GM21447 (cell line): ENCODE results near the gene FOXK2.

Experiments used
- ATAC-seq: cut with Tn5 transposase; IDR thresholded peaks from one replicate; pipeline ENCODE4 v1.9.1; 2021; ENCODE audit not compliant: unreplicated experiment

The FOXK2 gene

GRCh38 chr17:82602986-82603710 is 83.6 kb downstream of the FOXK2 start:
- no peak for ATAC-seq

DNA sequence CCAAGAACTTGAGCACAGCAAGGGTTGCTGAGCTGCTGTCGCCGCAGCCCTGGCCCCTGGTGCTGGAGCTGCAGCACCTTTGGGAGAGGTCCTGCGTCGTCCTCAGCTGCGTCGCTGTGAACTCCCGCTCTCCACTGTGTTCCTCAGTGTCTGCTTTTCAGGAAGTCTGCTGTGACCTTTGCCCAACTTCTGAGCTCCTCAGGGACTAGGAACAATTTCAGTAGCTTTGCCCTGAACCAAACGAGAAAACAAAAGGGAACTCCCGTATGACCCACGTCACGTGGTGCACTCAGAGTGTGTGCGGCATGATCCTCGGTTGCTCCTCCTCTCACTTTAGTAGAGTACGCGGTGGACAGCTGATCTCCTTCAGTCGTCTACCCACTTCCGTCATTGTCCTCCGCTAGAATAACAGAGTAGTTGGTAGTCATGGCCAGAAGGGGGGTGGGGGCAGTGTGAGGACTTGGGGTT is 84.5 kb downstream of the FOXK2 start:
- ATAC-seq = no peak

DNA sequence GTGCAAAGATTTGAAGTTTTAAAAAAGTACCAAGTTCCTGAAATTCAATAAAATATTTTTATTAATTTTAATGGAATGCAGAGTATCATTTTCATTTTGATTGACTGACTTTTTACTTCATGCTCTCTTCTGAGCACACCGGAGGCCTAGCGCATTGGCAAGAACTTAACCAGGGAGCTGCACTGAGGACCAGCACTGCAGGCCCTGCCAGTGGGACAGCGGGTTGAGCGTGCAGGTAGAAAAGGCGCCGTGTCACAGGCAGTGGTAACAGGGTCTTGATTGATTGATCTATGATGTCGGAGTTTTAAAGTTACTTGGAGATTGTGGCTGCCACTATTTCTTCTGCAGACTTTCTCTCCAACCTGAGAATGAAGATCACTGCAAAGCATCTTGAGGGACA is 85.0 kb downstream of the FOXK2 start:
- ATAC-seq = no peak

- no peak for ATAC-seq
Measured at GRCh38 chr17:82605939-82606600, 86.5 kb downstream of the FOXK2 start.

DNA sequence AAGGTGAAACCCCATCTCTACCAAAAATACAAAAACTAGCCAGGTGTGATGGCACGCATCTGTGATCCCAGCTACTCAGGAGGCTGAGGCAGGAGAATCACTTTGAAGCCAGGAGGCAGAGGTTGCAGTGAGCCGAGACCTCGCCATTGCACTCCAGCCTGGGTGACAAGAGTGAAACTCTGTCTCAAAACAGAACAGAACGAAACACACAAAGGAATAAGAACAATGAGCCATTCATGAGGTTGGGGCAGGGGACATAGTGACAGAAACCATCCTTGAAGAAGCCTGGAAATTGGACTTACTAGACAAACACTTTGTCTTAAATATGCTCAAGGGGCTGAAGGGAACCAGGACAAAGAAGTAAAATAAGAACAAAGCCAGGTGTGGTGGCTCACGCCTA is 89.3 kb downstream of the FOXK2 start:
- ATAC-seq = no peak

GRCh38 chr17:82609655-82610054 is 90.1 kb downstream of the FOXK2 start:
- ATAC-seq = no peak

DNA sequence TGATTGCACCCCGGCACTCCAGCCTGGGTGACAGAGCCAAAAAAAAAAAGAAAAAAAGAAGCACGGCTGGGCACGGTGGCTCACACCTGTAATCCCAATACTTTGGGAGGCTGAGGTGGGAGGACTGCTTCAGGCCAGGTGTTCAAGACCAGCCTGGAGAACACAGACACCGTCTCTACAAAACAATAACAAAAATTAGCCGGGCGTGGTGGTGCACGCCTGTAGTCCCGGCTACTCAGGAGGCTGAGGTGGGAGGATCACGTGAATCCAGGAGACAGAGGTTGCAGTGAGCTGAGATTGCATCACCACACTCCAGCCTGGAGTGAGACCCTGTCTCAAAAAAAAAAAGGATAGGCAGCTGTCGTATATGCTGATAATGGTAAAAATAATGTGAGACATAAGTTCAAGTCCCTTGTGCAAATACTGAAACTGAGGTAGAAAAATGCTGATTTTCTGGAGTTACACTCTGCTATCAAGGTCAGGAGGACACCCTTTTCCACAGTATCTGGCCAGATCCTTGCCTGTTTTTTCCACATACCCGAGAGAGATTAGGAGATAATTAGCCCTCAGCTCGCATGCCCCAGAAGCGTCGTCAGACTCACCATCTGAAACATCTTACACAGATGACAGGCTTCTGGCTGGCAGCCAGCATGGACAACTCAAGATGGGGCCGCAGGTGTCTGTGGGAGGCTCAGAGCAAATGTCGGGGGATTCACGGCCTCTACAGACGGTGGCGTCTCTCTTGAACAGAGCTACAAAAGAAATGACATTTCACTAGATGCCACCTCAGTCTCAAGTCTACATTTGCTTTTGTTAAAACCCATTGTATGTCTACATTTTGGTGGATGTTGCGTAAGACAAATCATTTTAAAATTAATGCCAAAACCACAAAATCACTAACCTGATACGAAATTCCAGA is 91.9 kb downstream of the FOXK2 start:
- no peak for ATAC-seq

DNA sequence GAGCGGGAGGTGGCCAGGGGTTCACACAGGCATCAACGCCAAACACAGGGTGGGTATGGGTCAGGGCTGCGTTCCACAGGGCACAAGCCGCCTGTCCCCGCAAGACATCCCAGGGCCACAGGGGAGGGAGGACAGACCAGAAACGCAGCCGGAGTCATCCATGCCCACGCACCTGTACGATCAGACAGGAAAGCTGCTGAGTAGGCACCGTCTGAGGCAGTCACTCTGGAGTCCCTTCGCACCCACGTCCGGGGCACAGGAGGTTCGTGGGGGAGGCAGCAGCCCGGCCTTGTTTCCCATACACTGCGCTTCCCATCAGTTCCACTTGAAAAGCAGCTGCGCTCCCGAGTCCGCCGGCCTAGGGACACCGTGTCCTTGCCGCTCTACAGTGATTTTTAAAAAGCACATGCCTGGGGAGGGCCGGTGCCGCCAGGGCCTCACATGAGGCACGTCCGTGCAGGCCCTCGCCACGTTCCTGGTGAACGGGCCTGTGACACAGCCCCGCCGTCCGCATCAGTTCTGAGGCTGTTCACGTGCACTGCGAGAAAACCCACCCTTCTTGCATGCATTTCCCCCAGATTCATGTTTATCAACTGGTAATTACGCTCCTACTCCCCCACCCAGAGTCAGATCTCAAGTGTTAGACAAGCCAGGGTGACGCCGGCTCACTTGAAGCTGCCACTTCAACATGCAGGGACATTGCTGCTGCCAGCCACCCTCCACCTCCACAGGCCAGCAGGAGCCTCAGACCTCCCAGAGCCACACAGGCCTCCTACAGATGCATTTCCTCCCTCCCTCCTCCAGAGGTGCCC is 94.0 kb downstream of the FOXK2 start:
- no peak for ATAC-seq

GRCh38 chr17:82614095-82614631 is 94.6 kb downstream of the FOXK2 start:
- no peak for ATAC-seq

- ATAC-seq = no peak
Measured at GRCh38 chr17:82615084-82616020, 95.8 kb downstream of the FOXK2 start.

GRCh38 chr17:82616021-82616711 is 96.6 kb downstream of the FOXK2 start:
- ATAC-seq = no peak

DNA sequence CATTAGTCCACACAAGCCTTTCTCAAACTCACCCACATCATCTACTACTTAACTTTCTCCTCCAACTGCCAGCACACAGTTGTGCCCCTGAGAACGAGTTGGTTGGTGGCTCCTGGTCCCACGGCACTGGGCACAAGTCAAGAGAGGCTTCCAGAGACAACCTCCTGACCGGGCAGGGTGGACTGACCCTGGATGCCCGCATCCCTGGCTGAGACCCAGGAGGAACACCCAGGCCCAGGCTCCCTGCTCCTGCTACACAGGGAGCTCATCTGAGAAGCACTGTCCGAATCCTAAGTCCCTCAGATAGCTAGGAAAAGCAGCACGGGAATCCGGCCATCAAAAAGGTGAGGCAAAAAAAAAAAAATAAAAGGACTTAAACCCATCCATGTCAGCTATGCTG is 99.7 kb downstream of the FOXK2 start:
- no peak for ATAC-seq

- no peak for ATAC-seq
Measured at GRCh38 chr17:82619641-82620040, 100.1 kb downstream of the FOXK2 start.

DNA sequence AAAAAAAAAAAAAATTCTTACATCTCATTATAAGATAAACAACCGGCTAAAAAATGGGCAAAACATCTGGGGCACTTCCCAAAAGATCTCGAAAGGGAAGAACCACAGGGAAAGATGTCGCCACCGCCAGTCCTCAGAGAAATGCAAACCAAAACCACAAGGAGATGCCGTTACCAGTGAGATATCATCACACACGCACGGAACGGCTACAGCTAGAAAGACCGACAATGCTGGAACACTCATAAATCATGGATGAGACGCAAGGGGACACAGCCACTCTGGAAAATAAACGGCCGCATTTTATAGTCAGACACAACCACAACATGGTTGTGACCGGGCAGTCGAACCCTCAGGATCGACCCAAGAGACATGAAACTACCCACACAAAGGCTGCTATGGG is 104.2 kb downstream of the FOXK2 start:
- no peak for ATAC-seq

- no peak for ATAC-seq
Measured at GRCh38 chr17:82627405-82627804, 107.9 kb downstream of the FOXK2 start.

DNA sequence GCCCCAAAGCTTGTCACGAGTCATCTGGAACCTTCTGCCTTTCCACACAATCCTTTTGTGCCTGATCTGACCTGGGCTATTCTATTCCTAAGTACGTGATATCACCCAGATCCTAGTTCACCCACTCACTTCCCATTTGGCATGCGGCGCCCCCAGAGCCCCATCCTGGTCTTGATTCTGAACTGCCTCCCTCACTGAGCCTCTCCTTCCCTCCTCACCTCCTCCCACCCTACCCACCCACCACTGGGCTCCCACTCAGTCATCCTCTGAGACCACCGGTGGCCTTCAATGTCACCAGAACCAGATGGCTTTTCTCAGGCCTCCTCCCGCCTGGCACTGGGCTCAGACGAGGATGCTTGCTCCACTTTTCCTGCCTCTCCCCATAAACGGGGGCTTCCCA is 110.2 kb downstream of the FOXK2 start:
- ATAC-seq = no peak

GRCh38 chr17:82630212-82630611 is 110.7 kb downstream of the FOXK2 start:
- no peak for ATAC-seq

DNA sequence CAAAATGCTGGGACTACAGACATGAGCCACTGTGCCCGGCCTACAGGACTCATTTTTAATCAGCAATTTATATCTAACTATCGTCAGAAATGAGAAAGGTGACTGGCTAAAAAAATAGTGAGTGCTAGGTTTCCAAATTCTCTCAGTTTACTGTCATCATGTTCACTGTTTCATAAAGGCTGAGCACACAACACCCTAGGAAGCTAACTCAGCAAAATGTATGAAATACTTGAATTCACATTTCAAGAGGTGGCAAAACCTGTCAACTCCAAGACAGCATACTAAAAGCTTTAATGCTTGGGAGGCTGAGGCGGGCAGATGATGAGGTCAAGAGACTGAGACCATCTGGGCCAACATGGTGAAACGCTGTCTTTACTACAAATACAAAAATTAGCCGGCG is 112.0 kb downstream of the FOXK2 start:
- no peak for ATAC-seq

DNA sequence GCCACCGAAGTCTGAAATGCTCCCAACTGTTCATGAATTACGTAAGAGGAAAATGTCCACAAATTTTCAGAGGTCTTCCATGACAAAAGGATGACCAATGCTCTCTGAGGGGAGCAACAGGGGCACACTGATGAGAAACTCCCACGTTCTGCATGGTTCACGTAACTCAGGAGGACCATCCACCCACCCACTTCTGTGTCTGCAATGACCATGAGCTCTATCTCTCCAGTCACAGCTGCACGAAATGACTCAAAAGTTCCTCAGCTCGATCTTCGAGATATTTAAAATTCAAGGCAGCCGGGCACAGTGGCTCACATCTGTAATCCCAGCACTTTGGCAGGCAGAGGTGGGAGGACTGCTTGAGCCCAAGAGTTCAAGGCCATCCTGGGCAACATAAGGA is 112.9 kb downstream of the FOXK2 start:
- no peak for ATAC-seq
